GM21717 (cell line): ENCODE measurements around the gene NPY1R.

Source experiments
- ATAC-seq: cut with Tn5 transposase; IDR thresholded peaks from one replicate; pipeline ENCODE4 v1.9.1; 2021; ENCODE audit warnings: mild to moderate bottlenecking, moderate library complexity; ENCODE audit not compliant: unreplicated experiment

The NPY1R gene

GRCh38 chr4:163280703-163281519, 51.5 kb downstream of the NPY1R start:
- ATAC-seq = no peak

- ATAC-seq = no peak
Observed at GRCh38 chr4:163279713-163280112, 52.7 kb downstream of the NPY1R start.

- no peak for ATAC-seq
Observed at GRCh38 chr4:163274861-163275260, 57.5 kb downstream of the NPY1R start.
